KMS-11 (cell line): ENCODE measurements around the gene NFAT5.

Source experiments
- H2AFZ ChIP-seq: fragments of 200-600 bp; sonication (generic); 2 replicates; pipeline ENCODE4 v1.6.1; 2016; ENCODE audit warnings: antibody characterized with exemption, mixed run types, low read depth
- H3K27ac ChIP-seq: fragments of 200-600 bp; sonication (generic); 2 replicates; pipeline ENCODE4 v1.6.1; 2016; ENCODE audit warnings: mild to moderate bottlenecking, mixed run types
- H3K27me3 ChIP-seq: fragments of 200-600 bp; sonication (generic); 2 replicates; pipeline ENCODE4 v1.6.1; 2017; ENCODE audit warnings: mild to moderate bottlenecking, low read depth, mixed run types, moderate library complexity; ENCODE audit not compliant: insufficient read depth
- H3K36me3 ChIP-seq: fragments of 200-600 bp; sonication (generic); 2 replicates; pipeline ENCODE4 v1.6.1; 2017; ENCODE audit warnings: mild to moderate bottlenecking, mixed run types; ENCODE audit not compliant: insufficient read depth
- H3K4me1 ChIP-seq: fragments of 200-600 bp; sonication (generic); 2 replicates; pipeline ENCODE4 v1.6.1; 2016; ENCODE audit warnings: mild to moderate bottlenecking, low read depth, mixed run types; ENCODE audit not compliant: poor library complexity, severe bottlenecking
- H3K4me2 ChIP-seq: fragments of 200-600 bp; sonication (generic); 2 replicates; pipeline ENCODE4 v1.7.0; 2016; ENCODE audit warnings: mild to moderate bottlenecking, mixed run types
- H3K4me3 ChIP-seq: fragments of 200-600 bp; sonication (generic); IDR thresholded peaks from 2 replicates; pipeline ENCODE4 v1.6.1; 2017; ENCODE audit warnings: low read depth, low read length, mixed read lengths; ENCODE audit not compliant: insufficient read depth
- H3K79me2 ChIP-seq: fragments of 200-600 bp; sonication (generic); 2 replicates; pipeline ENCODE4 v1.6.1; 2016; ENCODE audit warnings: low read depth, mixed run types; ENCODE audit not compliant: insufficient read depth
- H3K9ac ChIP-seq: fragments of 200-600 bp; sonication (generic); 2 replicates; pipeline ENCODE4 v1.6.1; 2016; ENCODE audit warnings: mild to moderate bottlenecking, mixed run types
- H4K20me1 ChIP-seq: fragments of 200-600 bp; sonication (generic); 2 replicates; pipeline ENCODE4 v1.6.1; 2016; ENCODE audit warnings: mild to moderate bottlenecking, mixed run types; ENCODE audit not compliant: insufficient read depth
- CTCF ChIP-seq: fragments of 200-600 bp; sonication (generic); conservative IDR thresholded peaks from 2 replicates; pipeline ENCODE4 v1.6.1; 2017; ENCODE audit warnings: low read depth, mild to moderate bottlenecking, antibody characterized with exemption, low read length, moderate library complexity, mixed read lengths

The NFAT5 gene

GRCh38 chr16:69706975-69707340 is 141.2 kb downstream of the NFAT5 start:
- no peak overlapping the region for H3K9ac ChIP-seq
- H3K4me1 ChIP-seq, result peaks cover 6% of the 10 kb centered on the region
- no peaks in the 10 kb centered on the region for H3K36me3 ChIP-seq
- no peak overlapping the region for H3K27ac ChIP-seq
- no peak overlapping the region for H3K4me2 ChIP-seq
- no peaks in the 10 kb centered on the region for H3K27me3 ChIP-seq
- H3K4me3 ChIP-seq, result no peak overlapping the region
- H2AFZ ChIP-seq, result no peak overlapping the region
- H3K79me2 ChIP-seq, result no peaks in the 10 kb centered on the region
- H4K20me1 ChIP-seq, result no peaks in the 10 kb centered on the region
- no peak for TF ChIP-seq CTCF

GRCh38 chr16:69707920-69708683 is 142.3 kb downstream of the NFAT5 start:
- no peak for TF ChIP-seq CTCF
- Histone ChIP-seq H3K27me3 (no peaks in the 10 kb centered on the region), H3K79me2 (no peaks in the 10 kb centered on the region), H3K4me3 (no peak overlapping the region), H4K20me1 (no peaks in the 10 kb centered on the region), H3K9ac (no peak overlapping the region), H3K4me2 (no peak overlapping the region), H3K4me1 (peaks cover 6% of the 10 kb centered on the region), H3K27ac (no peak overlapping the region), H2AFZ (no peak overlapping the region), H3K36me3 (no peaks in the 10 kb centered on the region)

GRCh38 chr16:69709456-69710084 is 143.8 kb downstream of the NFAT5 start:
- Histone ChIP-seq H3K4me1 (peaks cover 6% of the 10 kb centered on the region), H3K27me3 (no peaks in the 10 kb centered on the region), H2AFZ (no peak overlapping the region), H3K4me3 (no peak overlapping the region), H3K27ac (no peak overlapping the region), H3K79me2 (no peaks in the 10 kb centered on the region), H4K20me1 (no peaks in the 10 kb centered on the region), H3K9ac (no peak overlapping the region), H3K4me2 (no peak overlapping the region), H3K36me3 (no peaks in the 10 kb centered on the region)
- peak; percentile 92 for TF ChIP-seq CTCF

GRCh38 chr16:69711115-69711740 is 145.5 kb downstream of the NFAT5 start:
- H3K27ac ChIP-seq, result no peak overlapping the region
- no peaks in the 10 kb centered on the region for H3K27me3 ChIP-seq
- no peak overlapping the region for H2AFZ ChIP-seq
- no peaks in the 10 kb centered on the region for H3K79me2 ChIP-seq
- H3K4me1 ChIP-seq, result peaks cover 1% of the 10 kb centered on the region
- H3K36me3 ChIP-seq, result no peaks in the 10 kb centered on the region
- no peaks in the 10 kb centered on the region for H4K20me1 ChIP-seq
- no peak overlapping the region for H3K9ac ChIP-seq
- no peak overlapping the region for H3K4me3 ChIP-seq
- TF ChIP-seq CTCF, result no peak
- H3K4me2 ChIP-seq, result no peak overlapping the region
